Caco-2 (cell line): ENCODE results near the gene AIF1L. TPM values are rescaled to one million over a fixed set of nuclear protein-coding genes. Genes with fewer than 3 reads are reported as not detected.
"Not testable (repeated sequence)": the region's sequence is repeated elsewhere in the genome, so short reads cannot be mapped to it uniquely, and the experiment has no call there.

Experiments
- BruUV-seq: library from RNA; stranded (reverse); fragments of 400-500 nt; replicated peaks from 2 replicates; lab custom pipeline; 2021; lab: Mats Ljungman, UMichigan
- CTCF ChIA-PET: fragments of 300-600 bp; sonication (Branson Sonifier 250); formaldehyde crosslinking; loops from one replicate; lab custom pipeline; 2022; ENCODE audit warnings: antibody characterized with exemption; lab: Charles Lee
- POLR2A ChIA-PET: fragments of 300-600 bp; sonication (Branson Sonifier 250); formaldehyde crosslinking; loops from one replicate; lab custom pipeline; 2022; ENCODE audit warnings: antibody characterized with exemption; lab: Charles Lee
- DNase-seq, 2 experiments: peaks; one replicate each; pipeline versions ENCODE4 v3.0.0 to v3.0.0-alpha.2; 2020 to 2022
- H3K27me3 ChIP-seq: replicated peaks from 2 replicates; pipeline ENCODE4 v1.6.0; 2011; ENCODE audit warnings: low read length; ENCODE audit not compliant: control insufficient read depth, insufficient read depth
- H3K36me3 ChIP-seq: 2 replicates; pipeline ENCODE4 v1.5.1; 2011; ENCODE audit warnings: low read length; ENCODE audit not compliant: control insufficient read depth, insufficient read depth
- H3K4me1 ChIP-seq: fragments of 250-450 bp; sonication (Bioruptor Pico); 2 replicates; pipeline ENCODE4 v1.5.1; 2020; ENCODE audit warnings: mild to moderate bottlenecking
- H3K4me3 ChIP-seq: 2 replicates; pipeline ENCODE4 v1.5.1; 2011; ENCODE audit warnings: low read depth, mild to moderate bottlenecking, control low read depth, low read length
- H3K9me3 ChIP-seq: fragments of 250-450 bp; sonication (Bioruptor Pico); 2 replicates; pipeline ENCODE4 v1.5.1; 2020; ENCODE audit warnings: mild to moderate bottlenecking, moderate library complexity
- H3K27ac Mint-ChIP-seq: one replicate; pipeline ENCODE4 v1.8.0; 2022; ENCODE audit warnings: mixed read lengths; ENCODE audit not compliant: unreplicated experiment
- H3K27me3 Mint-ChIP-seq: one replicate; pipeline ENCODE4 v1.8.0; 2022; ENCODE audit warnings: mixed read lengths; ENCODE audit not compliant: insufficient read depth, unreplicated experiment
- H3K36me3 Mint-ChIP-seq: one replicate; pipeline ENCODE4 v1.8.0; 2022; ENCODE audit warnings: mild to moderate bottlenecking, mixed read lengths; ENCODE audit not compliant: insufficient read depth, unreplicated experiment
- H3K4me1 Mint-ChIP-seq: one replicate; pipeline ENCODE4 v1.8.0; 2022; ENCODE audit warnings: low read depth, mixed read lengths; ENCODE audit not compliant: unreplicated experiment
- H3K4me3 Mint-ChIP-seq: one replicate; pipeline ENCODE4 v1.8.0; 2022; ENCODE audit warnings: mild to moderate bottlenecking, moderate library complexity, mixed read lengths; ENCODE audit not compliant: unreplicated experiment
- H3K9me3 Mint-ChIP-seq: one replicate; pipeline ENCODE4 v1.8.0; 2022; ENCODE audit warnings: mixed read lengths; ENCODE audit not compliant: unreplicated experiment
- intact Hi-C: fragments of 100-400 bp; cut with micrococcal nuclease; formaldehyde crosslinking; loops from one replicate; pipeline ENCODE4 v1.10.0; 2022; ENCODE audit not compliant: unreplicated experiment
- total RNA-seq: library from RNA; stranded (reverse); gene quantifications from 2 replicates; pipeline ENCODE4 v1.2.3, GENCODE V29; 2022
- TF ChIP-seq, protein P1 (sequence below), 2 experiments: fragments of 200-600 bp in 1 of 2; IDR thresholded peaks; 1 replicate in 1 of 2; 2 replicates in 1 of 2; pipeline versions ENCODE4 v1.5.1 to v1.8.0; 2011 to 2022; ENCODE audit warnings: antibody characterized with exemption in 1 of 2, control low read depth in 1 of 2, inconsistent platforms in 1 of 2, low read depth in 1 of 2, low read length in 1 of 2, mild to moderate bottlenecking in 1 of 2, moderate library complexity in 1 of 2; ENCODE audit not compliant: insufficient read depth in 1 of 2, severe bottlenecking in 1 of 2, unreplicated experiment in 1 of 2

The AIF1L gene
- total RNA-seq, 1 experiment from 2014 or later: 20.8 TPM

DNA sequence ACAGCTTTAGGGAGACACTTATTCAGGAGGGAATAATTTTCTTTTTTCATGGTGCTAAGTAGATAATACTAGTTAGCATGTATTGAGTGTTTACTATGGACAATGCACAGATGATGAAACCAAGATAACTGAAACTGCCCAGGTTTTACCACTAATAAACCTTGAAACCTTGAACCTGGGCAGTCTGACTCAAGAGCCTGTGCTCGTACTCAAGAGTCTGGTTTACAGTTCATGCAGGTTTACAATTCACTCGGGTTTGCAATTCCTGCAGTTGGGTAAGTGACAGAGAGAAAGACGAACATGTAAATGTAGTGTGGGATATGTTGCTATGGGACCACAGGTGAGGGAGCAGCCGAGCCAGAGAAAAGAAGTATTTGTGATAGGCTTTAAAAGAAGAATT is 57.3 kb downstream of the AIF1L start:
- Histone ChIP-seq H3K9me3 (no peaks in the 10 kb centered on the region), H3K27me3 (no peaks in the 10 kb centered on the region), H3K4me3 (no peak overlapping the region), H3K36me3 (no peaks in the 10 kb centered on the region; the same call in none of the 2 replicates), H3K4me1 (no peaks in the 10 kb centered on the region)
- BruUV-seq: no TSS peak
- no peaks in the 10 kb centered on the region for H3K4me1 Mint-ChIP-seq
- ChIA-PET CTCF (no interaction called here), POLR2A (no interaction called here)
- H3K27ac Mint-ChIP-seq: no peak overlapping the region
- no peaks in the 10 kb centered on the region for H3K9me3 Mint-ChIP-seq
- no peaks in the 10 kb centered on the region for H3K27me3 Mint-ChIP-seq
- no peak for DNase-seq
- TF ChIP-seq, protein P1, sequence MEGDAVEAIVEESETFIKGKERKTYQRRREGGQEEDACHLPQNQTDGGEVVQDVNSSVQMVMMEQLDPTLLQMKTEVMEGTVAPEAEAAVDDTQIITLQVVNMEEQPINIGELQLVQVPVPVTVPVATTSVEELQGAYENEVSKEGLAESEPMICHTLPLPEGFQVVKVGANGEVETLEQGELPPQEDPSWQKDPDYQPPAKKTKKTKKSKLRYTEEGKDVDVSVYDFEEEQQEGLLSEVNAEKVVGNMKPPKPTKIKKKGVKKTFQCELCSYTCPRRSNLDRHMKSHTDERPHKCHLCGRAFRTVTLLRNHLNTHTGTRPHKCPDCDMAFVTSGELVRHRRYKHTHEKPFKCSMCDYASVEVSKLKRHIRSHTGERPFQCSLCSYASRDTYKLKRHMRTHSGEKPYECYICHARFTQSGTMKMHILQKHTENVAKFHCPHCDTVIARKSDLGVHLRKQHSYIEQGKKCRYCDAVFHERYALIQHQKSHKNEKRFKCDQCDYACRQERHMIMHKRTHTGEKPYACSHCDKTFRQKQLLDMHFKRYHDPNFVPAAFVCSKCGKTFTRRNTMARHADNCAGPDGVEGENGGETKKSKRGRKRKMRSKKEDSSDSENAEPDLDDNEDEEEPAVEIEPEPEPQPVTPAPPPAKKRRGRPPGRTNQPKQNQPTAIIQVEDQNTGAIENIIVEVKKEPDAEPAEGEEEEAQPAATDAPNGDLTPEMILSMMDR (IDR thresholded peaks at IDR 0.05; ENCODE audit: insufficient read depth in 1 of 2, low read depth in 1 of 2, low read length in 1 of 2, severe bottlenecking in 1 of 2, unreplicated experiment in 1 of 2): no peak
- H3K4me3 Mint-ChIP-seq: no peak overlapping the region
- intact Hi-C loops: no loop called here
- H3K36me3 Mint-ChIP-seq: peaks cover 89% of the 10 kb centered on the region

GRCh38 chr9:131158673-131159072 is 62.3 kb downstream of the AIF1L start:
- peaks cover 87% of the 10 kb centered on the region for H3K36me3 Mint-ChIP-seq
- H3K27me3 ChIP-seq, H3K9me3 Mint-ChIP-seq, H3K4me1 ChIP-seq, H3K36me3 ChIP-seq, H3K27ac Mint-ChIP-seq, intact Hi-C loops, POLR2A ChIA-PET, BruUV-seq, H3K4me3 ChIP-seq, DNase-seq, H3K4me1 Mint-ChIP-seq, H3K4me3 Mint-ChIP-seq, CTCF ChIA-PET, H3K27me3 Mint-ChIP-seq, H3K9me3 ChIP-seq: not testable (repeated sequence)

- no TSS peak for BruUV-seq
- peaks cover 78% of the 10 kb centered on the region for H3K36me3 Mint-ChIP-seq
- intact Hi-C loops: no loop called here
- no peaks in the 10 kb centered on the region for H3K4me1 Mint-ChIP-seq
- TF ChIP-seq, protein P1 (IDR thresholded peaks at IDR 0.05; ENCODE audit: insufficient read depth in 1 of 2, low read depth in 1 of 2, low read length in 1 of 2, severe bottlenecking in 1 of 2, unreplicated experiment in 1 of 2): no peak
- H3K9me3 Mint-ChIP-seq: no peaks in the 10 kb centered on the region
- no peaks in the 10 kb centered on the region for H3K9me3 ChIP-seq
- H3K27me3 Mint-ChIP-seq: no peaks in the 10 kb centered on the region
- no peak overlapping the region for H3K4me3 ChIP-seq
- ChIA-PET POLR2A (no interaction called here), CTCF (no interaction called here)
- DNase-seq: no peak
- H3K4me3 Mint-ChIP-seq: no peak overlapping the region
- no peaks in the 10 kb centered on the region for H3K27me3 ChIP-seq
- H3K4me1 ChIP-seq: no peaks in the 10 kb centered on the region
- no peaks in the 10 kb centered on the region; the same call in 1 of the 2 replicates for H3K36me3 ChIP-seq
- no peak overlapping the region for H3K27ac Mint-ChIP-seq
These were observed 64.2 kb downstream of the AIF1L start for GRCh38 chr9:131160416-131161112.
